GM19099 (cell line): ENCODE data around the gene ELK1.

Experiments
- POLR2A ChIP-seq: IDR thresholded peaks from 3 replicates; pipeline ENCODE4 v1.6.1; 2011; ENCODE audit warnings: low read depth; ENCODE audit not compliant: insufficient read length; ENCODE audit errors: extremely low read depth

The ELK1 gene

DNA sequence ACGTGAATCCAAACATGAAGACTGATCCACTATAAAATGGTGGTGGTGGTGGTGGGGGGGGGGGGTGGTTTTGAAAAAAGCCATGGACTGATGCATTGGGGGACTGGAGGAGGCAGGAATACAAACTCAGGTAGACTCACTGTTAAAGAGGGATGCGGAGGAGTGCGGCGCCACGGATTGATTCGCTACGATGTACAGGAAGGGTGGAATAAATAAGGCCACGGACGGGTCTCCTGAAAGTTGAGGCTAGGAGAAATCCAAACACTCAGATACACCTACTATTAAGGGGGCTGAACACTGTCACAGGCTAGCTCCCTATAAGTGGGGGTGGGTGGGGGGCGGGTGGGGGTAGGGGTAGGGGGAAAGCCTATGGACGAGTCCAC lies 591 bp downstream of the ELK1 start:
- no peak for TF ChIP-seq POLR2A

DNA sequence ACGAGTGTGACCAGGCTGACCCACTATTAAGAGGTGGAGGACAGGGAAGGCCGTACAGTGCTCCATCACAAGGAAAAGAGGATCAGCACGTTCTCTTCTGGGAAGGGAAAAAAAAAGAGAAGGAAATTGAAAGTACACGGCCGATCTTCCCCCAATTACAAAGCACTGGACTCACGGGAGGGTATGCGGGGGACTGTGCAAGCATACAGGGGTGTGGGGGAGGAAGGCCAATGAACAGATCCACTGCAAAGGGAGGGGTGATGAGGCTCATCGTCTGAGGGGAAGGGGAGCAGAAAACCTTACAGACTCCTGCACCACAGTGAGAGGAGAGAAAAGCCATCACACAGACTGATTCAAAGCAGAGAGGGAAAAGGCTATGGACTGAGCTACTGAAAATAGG lies 1.1 kb downstream of the ELK1 start:
- TF ChIP-seq POLR2A, result no peak

DNA sequence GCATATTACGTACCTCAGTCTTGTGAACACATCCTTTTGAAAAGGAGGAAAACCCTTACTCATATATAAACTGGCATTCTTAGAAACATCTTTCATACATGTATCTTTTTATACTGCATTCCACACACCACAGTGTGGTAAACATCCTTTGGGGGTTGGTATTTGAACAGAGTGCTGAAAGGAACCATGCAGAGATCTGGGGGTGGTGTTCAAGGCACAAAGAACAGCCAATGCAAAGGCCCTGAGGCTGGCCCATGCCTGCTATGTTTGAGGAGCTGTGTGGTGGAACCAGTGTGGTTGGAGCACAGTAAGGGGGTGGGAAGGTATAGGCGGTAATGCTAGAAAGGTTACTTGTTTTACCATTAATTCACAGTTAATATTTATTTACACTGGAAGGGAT lies 2.0 kb downstream of the ELK1 start:
- TF ChIP-seq POLR2A, result no peak

DNA sequence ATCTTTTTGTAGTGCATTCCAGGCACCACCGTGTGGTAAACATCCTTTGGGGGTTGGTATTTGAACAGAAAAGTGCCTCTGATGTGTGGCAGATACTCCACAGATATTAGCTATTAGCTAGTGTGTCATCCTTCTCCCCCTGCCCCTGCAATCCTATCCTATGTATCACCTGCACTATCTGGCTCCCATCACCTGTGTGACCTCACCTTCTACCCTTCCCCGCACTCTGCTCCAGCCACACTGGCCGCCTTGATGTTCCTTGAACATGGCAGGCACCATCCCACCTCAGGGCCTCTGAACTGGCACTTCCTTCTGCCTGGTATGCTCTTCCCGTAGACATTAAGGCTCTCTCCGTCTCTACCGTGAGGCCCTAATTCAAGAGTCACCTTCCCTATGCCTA lies 3.7 kb downstream of the ELK1 start:
- no peak for TF ChIP-seq POLR2A

DNA sequence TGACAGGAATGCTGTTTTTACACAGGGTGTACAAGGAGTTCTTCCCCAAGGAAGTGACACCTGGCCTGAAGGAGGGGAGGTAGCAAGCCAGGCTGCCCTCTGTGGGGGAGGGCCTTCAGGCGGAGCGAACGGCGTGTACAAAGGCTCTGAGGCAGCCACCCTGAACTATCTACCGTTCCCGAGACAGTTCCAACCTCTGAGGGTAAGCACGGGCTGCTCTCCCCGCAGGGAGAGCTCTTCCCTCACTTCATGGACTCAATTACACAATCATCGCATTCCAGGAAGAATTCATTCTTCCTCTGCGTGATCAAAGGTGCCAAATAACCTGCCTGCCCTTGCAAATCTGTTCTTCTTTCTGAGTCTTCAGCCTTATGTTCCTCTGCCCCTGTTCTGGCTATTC lies 4.8 kb downstream of the ELK1 start:
- TF ChIP-seq POLR2A, result no peak

DNA sequence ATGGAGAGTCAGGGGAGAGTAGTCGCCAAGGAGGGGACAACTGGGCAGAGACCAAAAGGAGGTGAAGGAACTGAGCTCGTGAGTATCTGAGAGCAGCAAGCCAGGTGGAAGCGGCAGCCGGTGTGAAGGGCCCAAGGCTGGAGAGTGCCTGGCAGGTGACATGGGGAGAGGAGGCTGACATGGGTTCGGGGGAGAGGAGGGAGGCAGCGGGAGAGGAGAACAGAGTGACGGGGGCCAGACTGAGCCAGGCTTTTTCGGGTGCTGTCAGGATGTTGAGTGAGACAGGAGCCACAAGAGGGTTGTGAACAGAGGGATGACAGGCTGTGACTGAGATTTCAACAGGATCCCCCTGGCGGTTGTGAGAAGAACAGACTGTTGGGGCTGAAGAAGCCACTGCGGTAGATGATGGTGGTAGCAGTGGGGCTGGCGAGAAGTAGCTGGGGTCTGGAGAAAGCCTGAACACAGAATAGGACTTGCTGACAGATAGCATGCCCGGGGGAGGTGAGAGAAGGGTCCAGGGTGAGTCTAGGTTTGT lies 5.7 kb downstream of the ELK1 start:
- TF ChIP-seq POLR2A, result no peak

DNA sequence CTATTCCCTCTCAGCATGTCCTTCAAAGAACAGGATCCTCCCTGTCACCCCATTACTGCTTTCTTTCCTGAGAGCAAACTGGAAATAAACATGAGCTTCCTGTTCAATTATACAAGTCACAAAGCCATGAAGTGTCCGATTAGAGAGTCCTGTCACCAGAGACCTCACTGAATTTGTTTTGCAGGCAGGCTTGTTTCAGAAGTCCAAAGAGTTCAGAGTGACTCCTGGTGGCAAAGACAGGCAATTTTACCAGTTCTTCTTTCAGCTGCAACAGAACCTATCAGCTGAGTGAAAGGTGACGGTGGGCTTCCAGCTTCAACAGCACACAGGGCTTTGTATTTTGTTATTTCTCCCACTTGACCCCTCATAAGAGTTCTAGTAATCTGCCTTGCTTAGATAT lies 6.4 kb downstream of the ELK1 start:
- no peak for TF ChIP-seq POLR2A

DNA sequence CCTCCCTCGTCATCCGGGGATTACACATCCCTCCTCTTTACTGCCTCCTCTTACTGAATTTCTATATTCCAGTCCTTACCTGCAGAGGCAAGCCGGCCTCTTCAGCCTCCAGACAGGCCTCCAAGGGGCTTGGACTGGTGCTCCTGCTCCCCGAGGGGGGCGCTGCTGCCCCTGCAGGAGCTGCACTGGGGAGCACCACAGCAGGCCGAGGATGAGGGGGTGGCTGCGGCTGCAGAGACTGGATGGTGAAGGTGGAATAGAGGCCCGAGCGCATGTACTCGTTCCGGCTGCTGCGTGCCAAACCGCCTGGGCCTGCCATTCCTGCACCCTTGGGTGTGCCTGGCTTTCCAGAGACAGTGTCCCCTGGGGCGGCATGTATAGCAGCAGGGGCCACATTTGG lies 11.5 kb downstream of the ELK1 start:
- TF ChIP-seq POLR2A, result no peak

DNA sequence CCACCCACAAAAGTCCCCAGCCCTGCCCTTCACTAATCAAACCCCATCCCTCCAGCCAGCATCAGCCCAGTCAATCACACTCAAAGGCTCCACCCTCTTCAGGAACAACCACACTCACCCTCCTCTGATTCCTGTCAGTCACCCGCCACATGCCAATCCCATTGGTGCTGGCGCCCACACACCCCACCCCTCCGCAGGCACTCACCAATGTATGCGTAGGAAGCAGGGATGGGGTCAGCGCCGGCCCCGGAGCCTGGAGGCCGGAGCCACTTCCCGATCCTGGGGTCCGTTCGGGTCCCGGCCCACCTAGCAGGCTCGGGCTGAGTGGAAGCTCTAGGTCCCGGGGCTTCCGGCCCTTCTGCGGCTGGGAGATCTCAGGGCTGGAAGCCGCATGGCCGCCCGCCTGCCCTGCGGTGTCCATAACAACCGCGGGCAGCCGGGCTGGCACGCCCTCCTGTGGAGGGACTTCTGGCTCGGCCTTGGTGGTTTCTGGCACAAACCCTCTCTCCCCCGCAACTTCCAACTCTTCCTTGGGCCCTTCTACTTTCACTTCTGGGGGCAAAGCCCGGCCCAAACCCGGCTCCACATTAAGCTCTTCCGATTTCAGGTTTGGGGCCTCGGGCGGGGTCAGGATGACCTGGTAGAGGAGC lies 12.7 kb downstream of the ELK1 start:
- no peak for TF ChIP-seq POLR2A

DNA sequence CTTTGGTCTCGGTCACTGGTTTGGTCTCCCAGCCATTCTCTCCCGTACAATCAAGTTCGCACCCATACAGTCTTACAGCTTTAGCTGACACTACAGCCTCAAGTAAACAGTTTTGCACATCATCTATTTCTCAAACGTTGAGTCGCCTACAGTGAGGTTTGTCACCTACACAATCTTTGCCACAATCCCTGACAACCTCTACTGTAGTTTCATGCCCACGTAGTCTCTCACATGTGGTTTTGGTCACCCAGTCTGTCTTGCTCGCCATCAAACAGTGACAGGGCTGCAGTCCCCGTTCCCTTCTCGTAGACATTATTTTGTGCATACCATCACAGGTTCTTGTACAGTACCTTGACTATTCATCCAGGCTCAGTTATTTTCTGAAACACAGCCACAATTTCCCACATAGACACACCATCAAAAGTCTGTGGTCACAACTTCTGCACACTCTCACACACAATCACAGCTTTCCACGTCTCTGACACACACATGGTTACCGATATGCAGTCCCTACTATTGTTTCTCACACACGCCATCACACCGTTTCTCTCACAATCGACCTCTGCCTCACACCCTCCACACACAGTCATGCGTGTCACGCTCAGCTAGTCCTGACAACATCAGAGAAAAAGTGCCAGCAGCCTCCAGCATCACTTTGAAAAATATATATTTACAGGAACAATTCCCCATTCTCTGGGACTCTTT lies 15.3 kb downstream of the ELK1 start:
- TF ChIP-seq POLR2A, result no peak

DNA sequence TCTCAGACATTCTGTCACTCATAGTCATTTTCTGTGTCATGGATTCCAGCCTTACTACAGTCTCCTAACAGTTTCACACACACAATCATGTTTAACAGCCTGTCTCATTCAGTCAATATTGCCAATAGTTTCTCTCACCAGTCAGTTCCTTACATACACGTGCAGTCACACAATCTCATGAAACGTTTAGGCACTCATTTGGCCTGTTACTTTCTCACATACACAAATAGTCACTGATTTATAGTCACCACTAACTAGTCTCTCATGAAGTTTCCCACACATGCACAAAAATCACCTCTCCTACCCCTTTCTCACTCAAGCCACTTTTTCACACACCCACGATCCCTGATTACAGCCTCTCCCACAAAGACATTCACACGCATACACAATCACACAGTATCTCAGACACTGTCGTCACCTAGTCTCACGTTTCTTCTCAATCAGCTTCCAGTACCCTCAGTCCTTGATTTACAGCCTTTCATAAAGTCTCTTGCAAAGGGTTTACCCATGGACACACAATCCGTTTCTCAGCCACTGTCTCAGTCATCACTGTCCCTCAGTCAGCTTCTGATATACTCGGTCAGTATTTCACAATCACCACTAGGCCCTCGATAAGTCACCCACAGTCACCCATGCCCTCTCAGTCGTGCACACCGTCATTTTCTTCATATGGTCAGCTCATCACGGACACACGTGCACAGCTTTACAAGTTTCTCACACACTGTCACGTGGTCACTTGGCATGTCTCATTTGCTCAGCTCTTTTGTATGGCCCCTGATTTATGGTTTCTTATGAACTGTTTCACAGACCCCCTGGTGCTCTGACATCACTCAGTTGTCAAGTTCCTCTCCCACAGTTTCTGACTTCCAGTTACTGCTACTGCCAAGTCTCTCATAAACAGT lies 16.4 kb downstream of the ELK1 start:
- no peak for TF ChIP-seq POLR2A

DNA sequence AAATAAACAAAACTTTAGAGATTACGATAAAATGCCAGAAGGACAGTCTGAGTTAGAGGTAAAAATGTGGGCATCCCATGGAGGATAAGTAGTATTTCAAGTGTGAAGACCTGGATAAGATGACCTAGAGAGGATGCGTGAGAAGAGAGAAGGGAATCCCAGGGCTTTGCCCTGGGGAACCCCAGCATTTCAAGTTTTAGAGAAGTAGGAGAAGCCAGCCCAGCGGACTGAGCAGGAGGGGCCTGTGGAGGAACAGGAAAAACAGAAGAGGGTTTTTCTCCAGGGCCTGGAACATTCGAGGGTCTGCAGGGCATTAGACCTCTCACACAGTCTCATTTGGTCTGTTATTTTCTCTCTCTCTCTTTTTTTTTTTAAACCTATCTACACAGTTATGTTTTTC lies 17.7 kb downstream of the ELK1 start:
- TF ChIP-seq POLR2A, result no peak

DNA sequence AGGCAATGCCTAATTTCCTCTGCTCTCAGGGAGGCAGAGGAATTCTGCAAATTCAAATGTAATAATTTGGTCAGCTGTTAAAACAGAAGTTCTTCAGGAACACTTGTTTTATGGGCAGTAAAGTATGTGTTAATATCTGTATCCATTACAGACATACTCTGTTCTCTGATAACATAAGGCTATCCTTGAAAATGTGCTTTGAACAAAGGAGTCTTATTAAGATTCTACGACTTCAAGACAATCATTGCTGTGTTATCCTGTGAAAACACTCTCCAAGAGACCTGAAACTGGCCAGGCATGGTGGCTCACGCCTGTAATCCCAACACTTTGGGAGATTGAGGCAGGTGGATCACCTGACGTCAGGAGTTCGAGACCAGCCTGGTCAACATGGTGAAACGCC lies 18.7 kb downstream of the ELK1 start:
- TF ChIP-seq POLR2A, result no peak

DNA sequence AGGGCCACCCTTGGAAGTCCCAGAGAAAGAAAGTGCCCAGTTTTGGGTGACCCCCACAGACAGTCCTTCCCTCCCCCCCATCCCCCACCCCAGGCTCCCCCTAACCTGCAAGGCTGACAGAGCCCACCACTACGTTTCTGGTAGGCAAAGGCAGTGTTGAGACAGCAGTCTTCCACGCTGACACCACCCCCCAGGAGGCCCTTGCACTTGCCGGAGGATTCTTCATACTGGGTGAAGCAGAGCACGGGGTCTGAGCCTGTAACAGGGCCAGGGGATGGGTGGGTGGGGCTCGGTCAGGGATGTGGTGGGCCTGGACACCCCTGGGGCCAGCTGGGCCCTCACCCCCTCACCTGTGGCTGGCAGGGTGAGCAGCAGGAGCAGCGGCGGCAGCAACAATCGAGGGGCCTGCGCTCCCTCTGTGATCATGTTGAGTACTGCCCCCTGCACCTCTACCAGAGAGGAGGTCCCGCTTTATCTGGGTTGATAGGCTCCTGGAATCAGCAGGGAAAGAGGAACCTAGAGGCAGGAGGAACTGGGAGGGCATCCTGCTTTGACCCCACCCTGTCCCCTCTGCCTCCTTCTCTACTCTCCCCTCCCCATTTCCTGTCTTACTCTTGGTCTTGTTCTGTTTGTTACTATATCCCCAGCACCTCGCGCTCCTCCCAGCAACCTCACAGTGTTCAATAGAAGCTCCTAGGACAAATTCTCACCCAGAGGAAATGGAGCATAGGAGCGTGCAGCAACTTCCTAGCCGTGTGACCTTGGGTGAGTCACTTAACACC lies 20.8 kb downstream of the ELK1 start, which contains the start of gene CFP:
TSS of gene CFP (minus strand) at position 512 of the 782 bp plus-strand sequence. CDS start at position 426, 86 bp downstream.
- no peak for TF ChIP-seq POLR2A

DNA sequence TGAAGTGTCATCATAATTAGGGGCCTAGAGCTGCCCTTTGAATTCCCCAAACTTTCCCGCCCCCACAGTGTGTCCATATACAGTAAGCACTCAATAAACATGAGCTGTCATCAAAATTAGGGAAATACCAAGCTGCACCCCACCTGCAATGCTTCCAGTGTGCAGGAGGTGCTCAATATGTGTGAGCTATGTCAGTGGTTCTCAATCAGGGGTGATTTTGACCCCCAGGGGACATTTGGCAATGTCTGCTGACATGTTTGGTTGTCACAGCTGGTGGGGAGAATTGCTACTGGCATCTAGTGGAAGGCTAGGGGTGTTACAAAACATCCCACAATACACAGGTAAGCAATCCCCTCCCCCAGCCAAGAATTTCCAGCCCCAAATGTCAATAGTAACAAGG lies 21.4 kb downstream of the ELK1 start:
- no peak for TF ChIP-seq POLR2A
